OCI-LY1 (cell line): ENCODE measurements around the gene ADAMTS15.

Source experiments
- H2AFZ ChIP-seq: fragments of 200-600 bp; sonication (generic), shearing (Covaris generic); 2 replicates; pipeline ENCODE4 v1.6.0; 2014; ENCODE audit warnings: antibody characterized with exemption, mild to moderate bottlenecking, low read length
- H3F3A ChIP-seq: fragments of 200-600 bp; sonication (generic), shearing (Covaris generic); 2 replicates; pipeline ENCODE4 v1.6.0; 2014; ENCODE audit warnings: mild to moderate bottlenecking, antibody characterized with exemption, low read length, moderate library complexity; ENCODE audit not compliant: insufficient read depth
- H3K27ac ChIP-seq: fragments of 200-600 bp; sonication (generic); 2 replicates; pipeline ENCODE4 v1.5.1; 2014; ENCODE audit warnings: low read length, mixed run types, mild to moderate bottlenecking, low read depth; ENCODE audit not compliant: poor library complexity, severe bottlenecking
- H3K27me3 ChIP-seq: fragments of 200-600 bp; sonication (generic); 2 replicates; pipeline ENCODE4 v1.6.0; 2014; ENCODE audit warnings: antibody characterized with exemption, mild to moderate bottlenecking, low read length, moderate library complexity; ENCODE audit not compliant: insufficient read depth
- H3K36me3 ChIP-seq: fragments of 200-600 bp; sonication (generic); 2 replicates; pipeline ENCODE4 v1.6.1; 2014; ENCODE audit warnings: mild to moderate bottlenecking, antibody characterized with exemption, low read length, moderate library complexity, mixed read lengths; ENCODE audit not compliant: insufficient read depth
- H3K4me1 ChIP-seq: fragments of 200-600 bp; sonication (generic); 2 replicates; pipeline ENCODE4 v1.5.1; 2014; ENCODE audit warnings: mild to moderate bottlenecking, low read length, moderate library complexity; ENCODE audit not compliant: insufficient read depth, severe bottlenecking
- H3K4me2 ChIP-seq: fragments of 200-600 bp; sonication (generic), shearing (Covaris generic); 2 replicates; pipeline ENCODE4 v1.6.1; 2014; ENCODE audit warnings: low read length
- H3K4me3 ChIP-seq: fragments of 200-600 bp; sonication (generic); 2 replicates; pipeline ENCODE4 v1.5.1; 2014; ENCODE audit warnings: low read length, low read depth, mild to moderate bottlenecking, mixed read lengths; ENCODE audit not compliant: poor library complexity, severe bottlenecking
- H3K79me2 ChIP-seq: fragments of 200-600 bp; shearing (Covaris generic); 2 replicates; pipeline ENCODE4 v1.6.1; 2016; ENCODE audit warnings: mixed run types, low read length, mixed read lengths; ENCODE audit not compliant: insufficient read depth
- H3K9ac ChIP-seq: fragments of 200-600 bp; sonication (generic), shearing (Covaris generic); 2 replicates; pipeline ENCODE4 v1.6.1; 2014; ENCODE audit warnings: mild to moderate bottlenecking, low read length, mixed read lengths
- H3K9me2 ChIP-seq: fragments of 200-600 bp; sonication (generic), shearing (Covaris generic); 2 replicates; pipeline ENCODE4 v1.6.1; 2014; ENCODE audit warnings: low read depth, mild to moderate bottlenecking, low read length, mixed read lengths
- H3K9me3 ChIP-seq: fragments of 200-600 bp; shearing (Covaris generic); 2 replicates; pipeline ENCODE4 v1.6.1; 2014; ENCODE audit warnings: low read length, mixed read lengths
- H4K20me1 ChIP-seq: fragments of 200-600 bp; sonication (generic), shearing (Covaris generic); 2 replicates; pipeline ENCODE4 v1.6.0; 2016; ENCODE audit warnings: mild to moderate bottlenecking, low read length; ENCODE audit not compliant: insufficient read depth
- CTCF ChIP-seq: fragments of 200-600 bp; sonication (generic), shearing (Covaris generic); IDR thresholded peaks from 2 replicates; pipeline ENCODE4 v1.5.1; 2017; ENCODE audit warnings: mild to moderate bottlenecking, antibody characterized with exemption, low read length, moderate library complexity, mixed read lengths
- EZH2 ChIP-seq: fragments of 200-600 bp; sonication (generic), shearing (Covaris generic); IDR thresholded peaks from 2 replicates; pipeline ENCODE4 v1.8.0; 2017; ENCODE audit warnings: borderline replicate concordance, mixed run types, mild to moderate bottlenecking, antibody characterized with exemption, low read length, moderate library complexity, mixed read lengths

The ADAMTS15 gene

GRCh38 chr11:130504317-130504716 is 55.9 kb downstream of the ADAMTS15 start:
- Histone ChIP-seq H3K4me2 (no peak overlapping the region), H2AFZ (no peak overlapping the region), H3K9me2 (no peaks in the 10 kb centered on the region), H3F3A (no peaks in the 10 kb centered on the region), H3K79me2 (no peaks in the 10 kb centered on the region), H3K4me3 (no peak overlapping the region), H3K36me3 (no peaks in the 10 kb centered on the region), H3K4me1 (no peaks in the 10 kb centered on the region), H3K9ac (no peak overlapping the region), H3K27ac (no peak overlapping the region), H3K27me3 (no peaks in the 10 kb centered on the region), H4K20me1 (no peaks in the 10 kb centered on the region), H3K9me3 (no peaks in the 10 kb centered on the region)
- no peak for TF ChIP-seq CTCF
- TF ChIP-seq EZH2: no peak

- Histone ChIP-seq H2AFZ (no peak overlapping the region), H3K9me2 (no peaks in the 10 kb centered on the region), H3F3A (no peaks in the 10 kb centered on the region), H3K4me3 (no peak overlapping the region), H3K27ac (no peak overlapping the region), H3K4me2 (no peak overlapping the region), H3K79me2 (no peaks in the 10 kb centered on the region), H3K9ac (no peak overlapping the region), H3K36me3 (no peaks in the 10 kb centered on the region), H4K20me1 (no peaks in the 10 kb centered on the region), H3K4me1 (no peaks in the 10 kb centered on the region), H3K27me3 (no peaks in the 10 kb centered on the region), H3K9me3 (no peaks in the 10 kb centered on the region)
- TF ChIP-seq CTCF (no peak), EZH2 (no peak)
Observed at GRCh38 chr11:130508913-130509312, 60.5 kb downstream of the ADAMTS15 start.

GRCh38 chr11:130509942-130510341 is 61.5 kb downstream of the ADAMTS15 start:
- no peak overlapping the region for H3K4me2 ChIP-seq
- H3F3A ChIP-seq: no peaks in the 10 kb centered on the region
- H3K36me3 ChIP-seq: no peaks in the 10 kb centered on the region
- H3K9me3 ChIP-seq: no peaks in the 10 kb centered on the region
- no peak overlapping the region for H3K9ac ChIP-seq
- no peaks in the 10 kb centered on the region for H3K9me2 ChIP-seq
- H3K79me2 ChIP-seq: no peaks in the 10 kb centered on the region
- H3K27me3 ChIP-seq: no peaks in the 10 kb centered on the region
- H3K4me1 ChIP-seq: no peaks in the 10 kb centered on the region
- H2AFZ ChIP-seq: no peak overlapping the region
- H3K27ac ChIP-seq: no peak overlapping the region
- TF ChIP-seq EZH2: no peak
- TF ChIP-seq CTCF: no peak
- H4K20me1 ChIP-seq: no peaks in the 10 kb centered on the region
- no peak overlapping the region for H3K4me3 ChIP-seq
